GM19099 (cell line): ENCODE measurements around the gene SSU72.

Source experiments
- POLR2A ChIP-seq: IDR thresholded peaks from 3 replicates; pipeline ENCODE4 v1.6.1; 2011; ENCODE audit warnings: low read depth; ENCODE audit not compliant: insufficient read length; ENCODE audit errors: extremely low read depth

SSU72 gene

GRCh38 chr1:1536019-1536937 is 38.4 kb downstream of the SSU72 start:
- no peak for TF ChIP-seq POLR2A

- TF ChIP-seq POLR2A = no peak
Observed at GRCh38 chr1:1535201-1536018, 39.3 kb downstream of the SSU72 start.

DNA sequence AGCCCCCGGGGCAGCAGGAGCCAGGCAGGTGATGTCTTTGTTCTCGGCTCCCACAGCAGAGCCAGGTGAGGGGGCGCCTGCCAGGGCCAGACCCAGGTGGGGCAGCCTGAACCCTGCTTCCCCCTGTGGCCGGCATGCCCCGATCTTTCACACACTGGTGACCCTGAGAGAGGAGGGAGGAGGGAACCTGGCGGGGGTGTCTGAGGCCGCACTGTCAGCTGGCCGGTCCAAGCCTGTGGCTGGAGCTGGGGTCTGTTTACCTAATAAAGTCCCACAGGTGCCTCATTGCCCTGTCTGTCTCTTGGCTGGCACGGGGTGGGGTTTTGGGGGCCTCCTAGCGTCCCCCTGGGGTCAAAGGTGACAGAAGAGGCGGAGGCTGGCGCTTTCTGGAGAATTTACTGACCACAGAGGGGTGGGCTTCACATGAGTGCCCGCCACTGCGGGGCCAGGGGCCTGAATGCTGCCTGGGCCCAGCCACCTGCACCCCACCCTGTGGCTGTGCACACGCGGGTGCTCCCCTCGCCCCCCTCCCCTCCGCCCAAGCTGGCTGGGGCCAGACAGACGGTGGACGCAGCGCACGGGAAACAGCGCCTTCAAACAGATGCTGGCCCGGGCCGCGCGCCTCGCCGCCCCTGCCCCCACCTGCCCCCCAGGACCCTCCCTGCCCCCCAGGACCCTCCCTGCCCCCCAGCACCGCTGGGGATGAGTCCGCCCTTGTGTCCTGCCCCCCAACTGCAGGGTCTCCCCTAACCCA is 40.1 kb downstream of the SSU72 start:
- TF ChIP-seq POLR2A = no peak

DNA sequence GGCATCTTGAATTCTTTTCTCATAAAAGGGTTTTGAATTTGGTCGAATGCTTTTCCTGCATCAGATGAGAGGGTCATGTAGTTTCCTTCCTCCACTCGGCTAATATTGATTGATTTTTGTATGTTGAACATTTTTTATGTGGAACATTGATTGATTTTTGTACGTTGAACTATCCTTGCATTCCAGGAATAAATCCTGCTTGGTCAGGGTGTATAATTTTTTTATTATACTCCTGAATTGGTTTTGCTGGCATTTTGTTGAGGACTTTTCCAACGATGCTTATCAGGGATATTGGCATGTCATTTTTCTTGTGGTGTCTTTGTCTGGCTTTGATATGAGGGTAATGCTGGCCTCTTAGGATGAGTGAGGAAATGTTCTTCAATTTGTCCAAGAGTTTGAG is 42.7 kb downstream of the SSU72 start:
- TF ChIP-seq POLR2A = no peak

DNA sequence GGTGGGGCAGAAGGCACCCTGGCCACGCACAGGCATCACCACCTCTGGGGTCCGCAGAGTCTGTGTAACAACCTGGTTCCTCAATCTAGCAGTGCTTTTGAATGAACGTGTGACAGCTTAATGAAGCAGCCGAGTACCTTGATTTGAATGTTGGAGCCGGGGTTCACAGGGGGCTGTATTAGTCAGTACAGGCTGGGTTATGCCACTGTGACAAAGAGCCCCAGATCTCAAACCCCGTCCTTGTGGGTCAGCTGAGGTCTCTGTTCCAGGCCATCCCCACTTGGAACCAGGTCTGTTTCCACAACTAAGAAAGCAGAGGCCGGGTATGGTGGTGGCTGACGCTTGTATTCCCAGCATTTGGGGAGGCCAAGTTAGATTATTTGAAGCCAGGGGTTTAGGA is 44.7 kb downstream of the SSU72 start:
- TF ChIP-seq POLR2A = no peak

DNA sequence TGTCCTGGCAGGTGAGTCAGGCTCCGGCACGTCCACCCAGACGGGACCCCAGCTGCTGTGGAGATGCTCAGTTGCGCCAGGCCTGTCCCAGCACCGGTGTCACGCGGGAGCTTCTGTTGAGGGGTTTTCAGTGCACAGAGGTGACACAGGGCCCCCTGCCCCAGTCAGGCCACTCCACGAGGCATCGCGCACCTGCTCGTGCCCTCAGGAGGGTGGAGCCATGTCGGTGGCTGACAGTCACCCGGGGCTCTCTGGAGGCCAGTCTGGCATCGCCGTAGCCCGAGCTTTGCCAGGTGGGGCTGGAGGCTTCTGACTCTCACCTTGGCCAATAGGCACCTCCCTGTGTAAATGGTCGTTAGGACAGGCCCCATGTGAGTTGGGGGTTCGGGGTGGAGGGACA is 45.3 kb downstream of the SSU72 start:
- no peak for TF ChIP-seq POLR2A

DNA sequence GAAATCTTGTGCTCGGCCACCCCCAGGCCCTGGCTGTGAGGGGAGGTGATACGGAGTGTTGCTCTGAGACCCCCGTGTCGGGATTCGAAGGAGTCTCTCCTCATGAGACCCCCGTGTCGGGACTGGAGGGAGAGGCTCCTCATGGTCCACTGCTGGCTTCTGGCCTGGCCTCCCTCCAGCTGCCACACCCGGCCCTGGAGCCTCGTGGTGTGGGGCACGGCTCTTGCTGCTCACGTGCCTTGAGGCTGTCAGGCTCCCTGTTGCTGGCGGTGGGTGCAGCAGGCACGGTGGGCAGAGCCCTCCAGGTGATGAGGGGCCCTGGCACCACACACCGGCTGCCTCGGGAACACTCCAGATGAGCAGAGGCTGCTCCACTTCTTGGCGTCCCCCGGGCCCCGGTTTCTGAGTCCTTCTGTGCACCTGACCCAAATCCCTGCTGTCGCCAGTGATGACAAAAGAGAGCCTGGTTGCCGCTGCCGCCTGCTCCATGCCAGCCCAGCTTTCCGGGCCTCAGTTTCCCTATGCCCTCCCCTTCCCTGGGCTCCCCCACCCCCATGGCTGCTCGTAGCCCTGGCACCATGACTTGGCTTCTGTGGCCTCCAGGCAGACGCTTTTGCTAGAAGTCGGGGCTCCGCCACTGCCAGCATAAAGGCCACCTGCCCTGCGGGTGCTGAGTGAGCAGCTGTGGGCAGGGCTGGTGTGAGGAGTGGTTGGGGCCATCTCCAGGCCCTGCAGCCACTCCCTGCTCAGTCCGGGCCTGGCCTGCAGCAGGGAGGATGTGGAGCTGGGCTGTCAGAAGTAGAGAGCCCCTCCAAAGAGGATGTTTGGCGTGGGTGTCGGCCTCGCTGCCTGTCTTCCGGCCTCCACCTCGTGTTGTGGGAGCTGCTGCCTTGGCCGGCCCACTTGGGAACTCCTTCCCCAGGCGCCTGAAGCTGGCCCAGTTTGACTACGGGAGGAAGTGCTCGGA is 46.1 kb downstream of the SSU72 start:
- no peak for TF ChIP-seq POLR2A

DNA sequence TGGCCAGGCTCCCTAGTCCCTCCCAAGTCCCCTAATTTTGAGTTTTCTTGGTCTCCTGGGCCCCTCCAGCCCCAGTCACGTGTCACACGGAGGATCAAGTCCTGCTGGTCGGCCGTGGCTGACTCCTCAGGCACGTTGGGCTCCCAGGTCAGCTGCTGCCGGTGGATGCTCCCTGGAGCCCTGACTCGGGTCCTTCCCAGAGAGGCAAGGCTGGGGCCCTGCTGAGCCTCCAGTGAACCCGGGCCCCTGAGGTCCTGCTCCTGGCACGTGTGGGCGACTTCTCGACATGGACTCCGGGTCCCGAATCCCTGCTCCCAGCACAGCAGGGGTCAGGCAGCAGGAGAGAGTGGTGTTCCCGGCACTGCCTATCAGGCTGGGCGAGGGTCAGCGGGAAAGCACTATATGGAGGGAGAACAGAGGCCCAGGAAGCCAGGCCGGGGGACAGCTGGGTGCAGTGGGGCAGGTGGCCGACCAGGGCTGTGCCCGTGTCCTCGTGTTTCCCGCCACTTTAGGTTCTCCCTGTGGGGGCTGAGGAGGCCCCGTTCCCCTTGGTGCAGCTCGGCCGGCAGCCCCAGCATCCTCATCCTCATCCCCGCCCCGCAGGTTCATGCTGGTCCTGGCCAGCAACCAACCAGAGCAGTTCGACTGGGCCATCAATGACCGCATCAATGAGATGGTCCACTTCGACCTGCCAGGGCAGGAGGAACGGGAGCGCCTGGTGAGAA is 47.4 kb downstream of the SSU72 start:
- no peak for TF ChIP-seq POLR2A

DNA sequence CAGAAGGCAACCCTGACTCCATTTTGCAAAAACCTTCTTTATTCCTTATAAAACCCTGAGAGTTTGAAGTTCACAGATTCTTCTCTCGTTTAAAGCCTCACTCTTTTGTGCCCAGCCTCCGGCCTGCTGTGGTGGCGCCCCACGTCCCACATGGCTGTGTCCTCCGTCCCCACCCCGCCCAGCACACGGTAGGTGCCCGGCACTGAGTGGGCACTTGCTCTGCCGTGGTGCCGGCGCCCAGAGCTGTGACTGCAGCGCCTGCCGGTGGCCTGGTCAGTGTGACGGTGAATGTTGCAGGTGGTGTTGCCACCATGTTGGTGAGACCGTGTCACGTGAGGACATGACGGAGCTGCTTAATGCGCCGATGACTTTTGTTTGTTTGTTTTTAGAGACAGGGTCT is 53.3 kb downstream of the SSU72 start:
- no peak for TF ChIP-seq POLR2A

GRCh38 chr1:1517973-1518620 is 56.6 kb downstream of the SSU72 start:
- TF ChIP-seq POLR2A = no peak

DNA sequence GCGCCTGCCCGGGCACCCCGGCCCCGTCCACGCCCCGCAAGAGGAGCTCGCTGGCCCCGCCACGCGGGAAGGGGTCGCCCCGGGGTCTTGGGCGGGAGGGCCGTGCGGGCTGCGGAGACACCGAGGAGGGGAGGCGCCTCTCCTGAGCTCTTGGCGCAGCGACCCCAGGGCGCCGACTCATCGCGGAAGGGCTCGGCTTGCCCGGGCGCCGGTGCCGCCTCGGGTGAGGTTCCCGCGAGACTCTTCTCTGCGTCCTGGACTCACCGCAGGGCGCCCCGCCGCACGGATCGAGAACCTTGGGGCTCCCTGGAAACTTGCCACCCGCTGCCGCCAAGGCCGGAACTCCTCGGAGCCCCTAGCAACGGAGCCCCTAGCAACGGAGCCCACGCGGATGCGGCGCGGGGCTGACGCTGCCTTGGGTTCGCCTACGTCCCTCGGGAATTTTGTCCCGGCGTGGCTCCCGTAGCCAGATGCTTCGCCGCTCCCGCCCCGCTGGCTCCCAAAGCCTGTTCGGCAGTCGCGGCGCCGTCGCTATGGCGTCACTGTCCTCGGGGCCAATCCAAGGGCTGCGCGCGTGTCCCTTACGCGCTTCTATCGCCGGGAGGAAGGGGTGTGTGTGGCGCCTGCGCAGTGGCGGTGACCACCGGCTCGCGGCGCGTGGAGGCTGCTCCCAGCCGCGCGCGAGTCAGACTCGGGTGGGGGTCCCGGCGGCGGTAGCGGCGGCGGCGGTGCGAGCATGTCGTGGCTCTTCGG is 63.0 kb downstream of the SSU72 start, which contains the start of gene ATAD3A:
TSS of gene ATAD3A (plus strand) at position 630 of the 753 bp plus-strand sequence. CDS start at position 737, 107 bp downstream.
- peak; percentile 74 for TF ChIP-seq POLR2A

DNA sequence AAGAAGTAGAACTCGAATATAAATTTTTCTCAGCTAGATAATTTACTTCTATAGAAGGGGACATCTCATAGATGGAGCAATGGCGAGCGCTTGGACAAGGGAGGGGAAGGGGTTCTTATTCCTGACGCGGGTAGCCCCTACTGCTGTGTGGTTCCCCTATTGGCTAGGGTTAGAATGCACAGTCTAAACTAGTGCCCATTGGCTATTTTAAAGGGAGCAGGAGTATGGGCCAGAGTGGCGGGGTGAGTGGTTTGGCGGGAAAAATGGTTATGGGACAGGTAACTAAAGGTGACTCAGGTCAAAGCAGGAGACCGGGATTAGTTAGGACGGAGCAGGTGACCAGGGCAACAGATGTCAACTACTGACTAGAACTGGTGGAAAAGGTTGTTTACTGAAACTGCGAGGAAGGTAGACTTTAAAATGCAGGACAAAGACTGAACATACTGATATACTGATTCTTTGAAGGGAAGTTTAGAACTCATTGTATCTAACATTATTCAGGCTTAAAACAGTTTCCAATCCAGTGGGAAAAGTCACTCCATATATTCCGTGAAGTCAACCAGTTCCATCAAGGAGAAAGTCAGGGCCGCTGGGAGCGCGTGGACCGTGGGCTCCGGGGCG is 63.6 kb downstream of the SSU72 start:
- no peak for TF ChIP-seq POLR2A
